Heart right ventricle (tissue), 16 donors: ENCODE results near the gene ERGIC2. TPM values are rescaled to one million over a fixed set of nuclear protein-coding genes. Genes with fewer than 3 reads are reported as not detected.

Experiments
- ATAC-seq, 8 donors: fragments of 200-7000 bp; cut with Tn5 transposase; one replicate each; pipeline ENCODE4 v1.9.1; 2020; ENCODE audit warnings: mild to moderate bottlenecking in 8 of 8, moderate library complexity in 8 of 8, moderate number of reproducible peaks in 1 of 8
- DNase-seq, 2 donors: peaks; one replicate each; pipeline ENCODE4 v3.0.0-alpha.2; 2020
- H3K27ac ChIP-seq, 10 donors: fragments of 200-600 bp; sonication (generic) in 2 of 10; one replicate each; pipeline versions ENCODE4 v1.5.0 to v1.8.0; 2020 to 2022; ENCODE audit warnings: mild to moderate bottlenecking in 3 of 10
- H3K27me3 ChIP-seq, 7 donors: fragments of 200-600 bp; one replicate each; pipeline ENCODE4 v1.8.0; 2021 to 2022; ENCODE audit warnings: mild to moderate bottlenecking in 2 of 7
- H3K36me3 ChIP-seq, 9 donors: fragments of 200-600 bp; sonication (generic) in 1 of 9; one replicate each; pipeline versions ENCODE4 v1.5.0 to v1.8.0; 2020 to 2022; ENCODE audit warnings: mild to moderate bottlenecking in 2 of 9
- H3K4me1 ChIP-seq, 9 donors: fragments of 200-600 bp; sonication (generic) in 1 of 9; one replicate each; pipeline versions ENCODE4 v1.5.0 to v1.8.0; 2020 to 2022; ENCODE audit warnings: mild to moderate bottlenecking in 4 of 9
- H3K4me3 ChIP-seq, 10 donors: fragments of 200-600 bp; sonication (generic) in 2 of 10; one replicate each; pipeline versions ENCODE4 v1.5.0 to v1.8.0; 2020 to 2022; ENCODE audit warnings: mild to moderate bottlenecking in 7 of 10, moderate library complexity in 2 of 10
- H3K9me3 ChIP-seq, 11 donors: fragments of 200-600 bp in 10 of 11; sonication (generic) in 2 of 11; one replicate each; pipeline versions ENCODE4 v1.5.0 to v1.8.0; 2013 to 2022; ENCODE audit warnings: mild to moderate bottlenecking in 2 of 11, control low read depth in 1 of 11, moderate library complexity in 1 of 11
- WGBS, 2 donors: extraction: QIAGEN DNeasy Blood & Tissue Kit; methylation state at CpG; one replicate each; pipeline ENCODE4 v1.1.7; 2013; ENCODE audit warnings: inconsistent platforms in 1 of 2; 5-methylcytosine and 5-hydroxymethylcytosine counted together
- intact Hi-C, 10 donors: fragments of 100-400 bp; cut with DNase I; formaldehyde crosslinking; loops; one replicate each; pipeline versions ENCODE4 v1.11.1 to v1.14.2; 2022
- polyA plus RNA-seq, 2 donors: library from polyadenylated mRNA; stranded (reverse); fragments of 200-250 nt; gene quantifications; one replicate each; pipeline ENCODE4 v1.2.3, GENCODE V29; 2013
- total RNA-seq, 10 donors: library from RNA; stranded (reverse); fragmentation: NEBNext Ultra II Directional in 3 of 10; extraction: Animal tissue kit (Norgen Biotek cat#: 25700) in 3 of 10; gene quantifications; one replicate each; pipeline versions ENCODE4 v1.2.1 to v1.2.4, GENCODE V29; 2021 to 2023
- TF ChIP-seq, protein P1 (sequence below), 9 donors: fragments of 200-600 bp; sonication (generic) in 2 of 9; IDR thresholded peaks; one replicate each; pipeline versions ENCODE4 v1.5.0 to v1.8.0; 2021 to 2022; ENCODE audit warnings: antibody characterized with exemption in 9 of 9, mild to moderate bottlenecking in 5 of 9, moderate library complexity in 1 of 9
- donor health status: Arrhythmogenic right ventricular cardiomyopathy.
- donor health status: ischemic (EF 13 %, LVEDD 7.1; RV severe dilation, severe dysfunction).
- donor health status: healthy with polysubstance abuse.
- donor health status: DM: no; HTN: yes; CAD: no.
- donor health status: DM: no; HTN: no; CAD: no.
- donor health status: ischemic (EF 25% LVEDD 6.9; RV normal size, moderate dysfunction).
- donor health status: ischemic (EF 25% LVEDD 5.7; RV mildly dilated, moderate dysfunction).
- donor health status: healthy.
- donor health status: DM: yes; HTN: yes; CAD: no.
- donor health status: Ischemic cardiomyopathy.
- donor health status: ischemic (EF 35%, LVEDD 5.7; RV mildly dilated, moderate dysfunction).
- donor health status: nonischemic (EF 11% LVEDD 7.7; RV severe dilation, severe dysfunction).
- donor health status: DM: yes; HTN: yes; CAD: no.
- donor health status: PGD.
- donor health status: ischemic (EF 29% LVEDD 5.4; RV normal size, mild dysfunction).
- donor health status: nonischemic (EF 23%, LVEDD 6.1; RV moderate dilation, normal function).

The ERGIC2 gene
- total and polyA plus RNA-seq, 12 donors, result 50.0 to 97.2 (median 85.0) TPM

DNA sequence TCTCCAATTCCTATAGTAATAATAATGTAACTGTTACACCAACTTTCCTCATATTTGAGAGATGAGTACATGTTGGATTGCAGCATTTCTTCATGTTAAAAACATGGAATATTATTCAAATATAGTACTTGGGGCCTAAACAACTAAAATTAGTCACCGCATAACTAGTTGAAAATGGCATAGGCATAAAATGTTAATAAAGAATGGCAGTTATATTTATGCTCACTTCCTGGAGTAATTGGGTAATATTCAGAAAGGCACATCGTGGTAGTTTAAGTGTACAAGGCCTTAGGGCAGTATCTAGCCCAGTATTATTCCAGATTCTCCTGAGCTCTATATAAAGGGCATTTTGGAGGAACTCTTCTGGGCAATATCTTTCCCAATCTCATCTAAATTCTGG is 46.0 kb downstream of the ERGIC2 start:
- H3K4me3 ChIP-seq, result no peak overlapping the region
- H3K4me1 ChIP-seq, result no peaks in the 10 kb centered on the region
- DNase-seq, result no peak
- 95 to 99% methylated on average over 2 of the region's 2 CpGs for WGBS, 2 donors
- no peak for ATAC-seq
- H3K9me3 ChIP-seq, result no peaks in the 10 kb centered on the region
- H3K27ac ChIP-seq, result no peak overlapping the region
- H3K27me3 ChIP-seq, result no peaks in the 10 kb centered on the region
- peaks cover 0 to 66% (median 0%) of the 10 kb centered on the region in 9 donors for H3K36me3 ChIP-seq
- intact Hi-C loops, result no loop called here
- TF ChIP-seq, protein P1, sequence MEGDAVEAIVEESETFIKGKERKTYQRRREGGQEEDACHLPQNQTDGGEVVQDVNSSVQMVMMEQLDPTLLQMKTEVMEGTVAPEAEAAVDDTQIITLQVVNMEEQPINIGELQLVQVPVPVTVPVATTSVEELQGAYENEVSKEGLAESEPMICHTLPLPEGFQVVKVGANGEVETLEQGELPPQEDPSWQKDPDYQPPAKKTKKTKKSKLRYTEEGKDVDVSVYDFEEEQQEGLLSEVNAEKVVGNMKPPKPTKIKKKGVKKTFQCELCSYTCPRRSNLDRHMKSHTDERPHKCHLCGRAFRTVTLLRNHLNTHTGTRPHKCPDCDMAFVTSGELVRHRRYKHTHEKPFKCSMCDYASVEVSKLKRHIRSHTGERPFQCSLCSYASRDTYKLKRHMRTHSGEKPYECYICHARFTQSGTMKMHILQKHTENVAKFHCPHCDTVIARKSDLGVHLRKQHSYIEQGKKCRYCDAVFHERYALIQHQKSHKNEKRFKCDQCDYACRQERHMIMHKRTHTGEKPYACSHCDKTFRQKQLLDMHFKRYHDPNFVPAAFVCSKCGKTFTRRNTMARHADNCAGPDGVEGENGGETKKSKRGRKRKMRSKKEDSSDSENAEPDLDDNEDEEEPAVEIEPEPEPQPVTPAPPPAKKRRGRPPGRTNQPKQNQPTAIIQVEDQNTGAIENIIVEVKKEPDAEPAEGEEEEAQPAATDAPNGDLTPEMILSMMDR (IDR thresholded peaks at IDR 0.05), result no peak

DNA sequence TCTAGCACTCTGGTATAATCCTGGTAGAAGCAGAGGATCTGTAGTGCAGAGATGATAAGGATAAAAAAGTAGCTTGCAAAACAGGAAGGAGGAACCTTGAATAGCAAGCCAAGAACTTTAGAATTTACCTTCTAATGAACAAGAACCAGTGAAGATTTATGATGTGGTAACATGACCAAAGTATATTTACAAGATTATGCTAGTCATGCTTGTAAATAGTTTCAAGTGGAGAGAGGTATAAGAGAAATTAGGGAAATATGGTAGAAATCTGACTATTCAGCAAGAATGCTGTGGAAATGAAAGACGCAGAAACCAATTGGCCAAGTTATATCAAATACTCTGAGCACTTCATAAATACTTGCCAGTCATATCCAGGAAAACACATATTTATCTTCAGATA is 47.8 kb downstream of the ERGIC2 start:
- Histone ChIP-seq H3K4me1 (no peaks in the 10 kb centered on the region), H3K27me3 (no peaks in the 10 kb centered on the region), H3K36me3 (peaks cover 0 to 50% (median 0%) of the 10 kb centered on the region in 9 donors), H3K27ac (no peak overlapping the region), H3K4me3 (no peak overlapping the region), H3K9me3 (no peaks in the 10 kb centered on the region)
- no peak for ATAC-seq
- 0% methylated on average over 1 of the region's 1 CpG for WGBS, 2 donors
- DNase-seq, result no peak
- intact Hi-C loops, result no loop called here
- TF ChIP-seq, protein P1 (IDR thresholded peaks at IDR 0.05), result no peak

DNA sequence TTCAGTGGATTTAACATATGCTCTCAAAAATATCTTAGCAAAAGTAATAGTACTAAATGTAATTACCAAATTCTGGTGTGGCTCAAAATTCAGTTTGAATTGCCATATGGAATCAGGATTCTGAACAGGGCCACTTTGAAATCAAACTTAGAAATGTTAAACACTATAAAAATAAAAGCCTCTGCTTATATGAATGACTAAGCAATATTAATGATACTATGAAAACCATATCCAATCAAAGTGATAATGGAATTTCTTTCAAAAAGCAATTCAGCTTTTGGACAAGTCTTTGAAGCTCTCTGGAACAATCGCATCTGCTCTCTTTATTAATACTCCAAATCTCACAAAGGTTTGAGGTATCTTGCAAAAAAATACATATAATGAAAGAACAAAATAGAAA is 51.6 kb downstream of the ERGIC2 start:
- WGBS, 2 donors, result 98 to 99% methylated on average over 1 of the region's 1 CpG
- Histone ChIP-seq H3K4me3 (no peak overlapping the region), H3K27ac (no peak overlapping the region), H3K4me1 (no peaks in the 10 kb centered on the region), H3K27me3 (no peaks in the 10 kb centered on the region), H3K36me3 (peaks cover 0 to 24% (median 0%) of the 10 kb centered on the region in 9 donors), H3K9me3 (no peaks in the 10 kb centered on the region)
- TF ChIP-seq, protein P1 (IDR thresholded peaks at IDR 0.05), result no peak
- intact Hi-C loops, result no loop called here
- ATAC-seq (no peak), DNase-seq (no peak)

DNA sequence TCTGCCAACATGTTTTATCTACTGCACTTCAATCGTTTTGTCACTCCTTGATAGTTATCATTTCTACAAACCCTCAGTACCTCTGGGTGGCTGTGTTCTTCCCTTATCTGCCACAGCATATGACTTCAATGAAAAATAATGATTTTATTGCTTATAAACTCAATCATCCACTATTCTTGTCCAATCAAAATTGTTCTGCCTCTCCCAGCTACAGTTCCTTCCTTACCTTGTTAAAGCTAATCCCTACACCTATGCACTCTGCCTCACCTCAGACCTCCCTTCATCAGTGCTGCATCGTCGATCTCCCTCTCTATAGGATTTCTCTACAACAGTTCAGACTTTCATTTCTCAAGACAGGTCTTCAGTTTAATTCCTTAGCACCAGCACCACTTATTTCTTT is 58.8 kb downstream of the ERGIC2 start:
- TF ChIP-seq, protein P1 (IDR thresholded peaks at IDR 0.05), result no peak
- Histone ChIP-seq H3K9me3 (no peaks in the 10 kb centered on the region), H3K27me3 (no peaks in the 10 kb centered on the region), H3K4me1 (peaks cover 0 to 21% (median 11%) of the 10 kb centered on the region in 9 donors), H3K4me3 (no peak overlapping the region), H3K27ac (no peak overlapping the region), H3K36me3 (peaks cover 0 to 29% (median 0%) of the 10 kb centered on the region in 9 donors)
- ATAC-seq (no peak), DNase-seq (no peak)
- intact Hi-C loops, result no loop called here
- WGBS, 2 donors, result 90 to 92% methylated on average over 3 of the region's 3 CpGs
